ENCODE data around the gene NEDD4L.

Gene NEDD4L

GRCh38 chr18:58208207-58208932 lies 164.3 kb downstream of the NEDD4L start:
- in situ Hi-C loops (cut with MboI; ENCODE audit: low pct_unique_long_range_greater_than_20kb, low sequenced_read_pairs, unreplicated experiment) = no loop called here
- no peak for TF ChIP-seq CTCF (IDR thresholded peaks at IDR 0.05; ENCODE audit: extremely low read depth, insufficient read depth, missing control alignments)
- no peak for DNase-seq (ENCODE audit: low spot score)

- in situ Hi-C loops (cut with MboI; ENCODE audit: low pct_unique_long_range_greater_than_20kb, low sequenced_read_pairs, unreplicated experiment) = no loop called here
- no peak for TF ChIP-seq CTCF (IDR thresholded peaks at IDR 0.05; ENCODE audit: extremely low read depth, insufficient read depth, missing control alignments)
- DNase-seq (ENCODE audit: low spot score) = no peak
Measured at GRCh38 chr18:58209326-58209725, 165.3 kb downstream of the NEDD4L start.

DNA sequence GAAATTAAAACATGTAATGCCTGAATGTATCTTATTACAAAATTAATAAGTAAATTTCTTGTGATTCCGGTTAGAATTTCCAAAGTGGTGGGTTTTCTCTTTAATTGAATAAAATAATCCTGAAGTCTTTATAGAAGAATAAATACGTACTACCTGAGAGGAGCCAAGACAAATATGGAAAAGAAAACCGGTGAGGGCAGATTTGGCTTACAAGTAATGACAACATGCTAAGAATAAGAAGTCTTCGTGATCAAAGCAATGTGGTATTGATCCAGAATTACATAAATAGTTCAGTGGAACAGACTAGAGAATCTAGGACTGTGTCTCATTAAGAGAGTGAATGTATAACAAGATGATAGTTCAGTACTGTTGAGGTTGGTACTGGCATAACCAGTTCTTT lies 167.5 kb downstream of the NEDD4L start:
- TF ChIP-seq CTCF (IDR thresholded peaks at IDR 0.05; ENCODE audit: extremely low read depth, insufficient read depth, missing control alignments) = no peak
- in situ Hi-C loops (cut with MboI; ENCODE audit: low pct_unique_long_range_greater_than_20kb, low sequenced_read_pairs, unreplicated experiment) = no loop called here
- DNase-seq (ENCODE audit: low spot score) = no peak

DNA sequence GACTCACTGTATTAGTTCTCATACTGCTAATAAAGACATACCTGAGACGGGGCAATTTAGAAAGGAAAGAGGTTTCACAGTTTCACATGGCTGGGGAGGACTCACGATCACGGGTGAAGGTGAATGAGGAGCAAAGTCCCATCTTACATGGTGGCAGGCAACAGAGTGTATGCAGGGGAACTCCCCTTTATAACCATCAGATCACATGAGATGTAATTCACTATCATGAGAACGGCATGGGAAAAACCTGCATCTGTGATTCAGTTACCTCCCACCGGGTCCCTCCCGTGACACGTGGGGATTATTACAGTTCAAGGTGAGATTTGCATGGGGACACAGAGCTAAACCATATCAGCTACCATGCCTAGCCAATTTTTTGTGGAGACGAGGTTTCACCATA lies 168.2 kb downstream of the NEDD4L start:
- no peak for DNase-seq (ENCODE audit: low spot score)
- in situ Hi-C loops (cut with MboI; ENCODE audit: low pct_unique_long_range_greater_than_20kb, low sequenced_read_pairs, unreplicated experiment) = no loop called here
- no peak for TF ChIP-seq CTCF (IDR thresholded peaks at IDR 0.05; ENCODE audit: extremely low read depth, insufficient read depth, missing control alignments)

DNA sequence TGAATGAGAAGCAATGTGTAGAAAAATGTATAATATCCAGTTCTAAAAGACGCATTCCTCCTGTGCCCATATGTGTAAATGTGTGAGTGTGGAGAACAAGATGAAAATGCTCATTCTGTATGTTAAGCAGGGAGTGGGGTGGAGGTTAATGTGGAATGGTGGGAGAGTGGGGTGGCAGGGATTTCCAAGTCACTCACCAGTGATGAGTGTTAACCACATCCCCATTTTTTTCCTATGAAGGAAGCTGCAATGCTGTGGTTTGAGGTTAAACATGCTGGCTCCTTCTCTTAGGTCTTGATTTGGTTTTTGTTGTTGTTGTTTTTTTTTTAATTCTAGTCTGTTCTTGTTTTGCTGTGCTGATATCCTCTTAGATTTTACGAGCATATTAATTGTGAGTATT lies 169.4 kb downstream of the NEDD4L start:
- TF ChIP-seq CTCF (IDR thresholded peaks at IDR 0.05; ENCODE audit: extremely low read depth, insufficient read depth, missing control alignments) = no peak
- DNase-seq (ENCODE audit: low spot score) = no peak
- in situ Hi-C loops (cut with MboI; ENCODE audit: low pct_unique_long_range_greater_than_20kb, low sequenced_read_pairs, unreplicated experiment) = no loop called here

- DNase-seq (ENCODE audit: low spot score) = no peak
- in situ Hi-C loops (cut with MboI; ENCODE audit: low pct_unique_long_range_greater_than_20kb, low sequenced_read_pairs, unreplicated experiment) = no loop called here
- TF ChIP-seq CTCF (IDR thresholded peaks at IDR 0.05; ENCODE audit: extremely low read depth, insufficient read depth, missing control alignments) = no peak
Measured at GRCh38 chr18:58215011-58215410, 171.0 kb downstream of the NEDD4L start.

Data from GM13977 (cell line).